Chondrocyte (in vitro differentiated cells): Measurements from ENCODE around the gene PRPF6. TPM values are rescaled to one million over a fixed set of nuclear protein-coding genes. Genes with fewer than 3 reads are reported as not detected.

ENCODE experiments used
- DNase-seq: peaks from one replicate; pipeline ENCODE4 v3.0.0; 2021; ENCODE audit warnings: mixed read lengths, low spot score
- H3K27ac Mint-ChIP-seq: one replicate; pipeline ENCODE4 v1.8.0; 2021; ENCODE audit warnings: mild to moderate bottlenecking, moderate library complexity, mixed read lengths; ENCODE audit not compliant: unreplicated experiment
- H3K27me3 Mint-ChIP-seq: 2 replicates; pipeline ENCODE4 v1.8.0; 2021; ENCODE audit warnings: low read depth, mixed read lengths
- H3K36me3 Mint-ChIP-seq: 2 replicates; pipeline ENCODE4 v1.8.0; 2021; ENCODE audit warnings: low read depth, mixed read lengths
- H3K4me1 Mint-ChIP-seq: 2 replicates; pipeline ENCODE4 v1.8.0; 2021; ENCODE audit warnings: low read depth, mild to moderate bottlenecking, mixed read lengths
- H3K4me3 Mint-ChIP-seq: one replicate; pipeline ENCODE4 v1.8.0; 2021; ENCODE audit warnings: mild to moderate bottlenecking, moderate library complexity, mixed read lengths; ENCODE audit not compliant: unreplicated experiment
- H3K9me3 Mint-ChIP-seq: 2 replicates; pipeline ENCODE4 v1.8.0; 2021; ENCODE audit warnings: low read depth, mixed read lengths
- total RNA-seq: library from RNA; stranded (reverse); gene quantifications from 3 replicates; pipeline ENCODE4 v1.2.1, GENCODE V29; 2021
- TF ChIP-seq, protein P1 (sequence below): fragments of 200-600 bp; sonication (generic); IDR thresholded peaks from 2 replicates; pipeline ENCODE4 v1.5.0; 2021; ENCODE audit warnings: antibody characterized with exemption, mild to moderate bottlenecking, moderate library complexity

The PRPF6 gene
- total RNA-seq, 1 donor from 2014 or later = 49.0 TPM

- DNase-seq = no peak
- Mint-ChIP-seq H3K36me3 (peaks cover 2% of the 10 kb centered on the region), H3K27ac (peak overlapping the region; percentile 9), H3K9me3 (no peaks in the 10 kb centered on the region), H3K4me3 (peak overlapping the region; percentile 93), H3K27me3 (no peaks in the 10 kb centered on the region), H3K4me1 (peaks cover 51% of the 10 kb centered on the region)
- TF ChIP-seq, protein P1, sequence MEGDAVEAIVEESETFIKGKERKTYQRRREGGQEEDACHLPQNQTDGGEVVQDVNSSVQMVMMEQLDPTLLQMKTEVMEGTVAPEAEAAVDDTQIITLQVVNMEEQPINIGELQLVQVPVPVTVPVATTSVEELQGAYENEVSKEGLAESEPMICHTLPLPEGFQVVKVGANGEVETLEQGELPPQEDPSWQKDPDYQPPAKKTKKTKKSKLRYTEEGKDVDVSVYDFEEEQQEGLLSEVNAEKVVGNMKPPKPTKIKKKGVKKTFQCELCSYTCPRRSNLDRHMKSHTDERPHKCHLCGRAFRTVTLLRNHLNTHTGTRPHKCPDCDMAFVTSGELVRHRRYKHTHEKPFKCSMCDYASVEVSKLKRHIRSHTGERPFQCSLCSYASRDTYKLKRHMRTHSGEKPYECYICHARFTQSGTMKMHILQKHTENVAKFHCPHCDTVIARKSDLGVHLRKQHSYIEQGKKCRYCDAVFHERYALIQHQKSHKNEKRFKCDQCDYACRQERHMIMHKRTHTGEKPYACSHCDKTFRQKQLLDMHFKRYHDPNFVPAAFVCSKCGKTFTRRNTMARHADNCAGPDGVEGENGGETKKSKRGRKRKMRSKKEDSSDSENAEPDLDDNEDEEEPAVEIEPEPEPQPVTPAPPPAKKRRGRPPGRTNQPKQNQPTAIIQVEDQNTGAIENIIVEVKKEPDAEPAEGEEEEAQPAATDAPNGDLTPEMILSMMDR = no peak
These were observed 81.3 kb downstream of the PRPF6 start for GRCh38 chr20:64062276-64062595.

DNA sequence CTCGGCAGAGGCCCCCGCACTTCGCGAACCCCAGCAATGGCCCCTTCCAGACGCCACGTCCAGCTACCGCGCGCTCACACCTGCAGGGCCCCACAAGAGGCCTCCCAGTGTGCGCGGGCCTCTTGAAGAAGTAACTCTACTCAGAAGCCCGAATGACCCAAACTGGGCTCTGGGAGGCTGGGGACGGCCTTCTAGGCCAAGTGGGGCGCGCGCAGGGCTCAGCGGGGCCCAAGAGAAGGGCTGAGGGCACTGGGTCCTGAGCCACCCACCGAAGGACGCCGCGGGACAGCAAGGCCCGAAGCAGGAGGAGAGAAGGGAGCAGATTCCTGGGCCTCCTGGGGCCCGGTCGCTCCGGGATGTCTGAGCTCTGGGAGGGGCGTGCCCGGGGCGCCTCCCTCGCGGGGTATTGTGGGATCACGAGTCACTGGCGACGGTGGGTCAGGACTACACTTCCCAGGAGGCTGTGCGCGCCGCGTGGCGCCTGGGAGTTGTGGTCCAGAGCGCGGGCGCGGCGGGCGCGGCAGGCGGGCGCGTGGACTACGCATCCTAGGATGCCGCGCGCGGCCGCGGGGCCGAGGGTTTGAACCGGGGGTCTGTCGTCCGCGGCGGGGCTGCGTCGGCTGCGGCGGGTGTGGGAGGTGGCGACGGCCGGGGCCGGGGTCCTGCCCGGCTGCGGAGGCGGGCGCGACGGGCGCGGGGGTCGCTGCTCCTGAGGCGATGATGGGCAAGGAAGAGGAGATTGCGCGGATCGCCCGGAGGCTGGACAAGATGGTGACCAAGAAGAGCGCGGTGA, 81.9 kb downstream of the PRPF6 start, which contains the start of gene TCEA2:
Gene TCEA2 (plus strand): TSS at position 603 of the 793 bp plus-strand sequence. CDS start 115 bp downstream, at position 718.
- peak within 1 kb of the TSS; percentile 93 for H3K4me3 Mint-ChIP-seq
- peaks cover 45% of the 10 kb centered on the region for H3K4me1 Mint-ChIP-seq
- no peak for DNase-seq
- TF ChIP-seq, protein P1 = no peak
- no peaks in the 10 kb centered on the region for H3K9me3 Mint-ChIP-seq
- H3K36me3 Mint-ChIP-seq = peaks cover 2% of the 10 kb centered on the region
- peak within 1 kb of the TSS; percentile 79 for H3K27ac Mint-ChIP-seq
- no peaks in the 10 kb centered on the region for H3K27me3 Mint-ChIP-seq

GRCh38 chr20:64063389-64064144, 82.6 kb downstream of the PRPF6 start:
- H3K27ac Mint-ChIP-seq = peak overlapping the region; percentile 79
- TF ChIP-seq, protein P1 = no peak
- H3K36me3 Mint-ChIP-seq = peaks cover 2% of the 10 kb centered on the region
- H3K4me3 Mint-ChIP-seq = peak overlapping the region; percentile 93
- H3K9me3 Mint-ChIP-seq = no peaks in the 10 kb centered on the region
- peaks cover 37% of the 10 kb centered on the region for H3K4me1 Mint-ChIP-seq
- DNase-seq = no peak
- H3K27me3 Mint-ChIP-seq = no peaks in the 10 kb centered on the region

- Mint-ChIP-seq H3K27me3 (no peaks in the 10 kb centered on the region), H3K4me3 (peak overlapping the region; percentile 93), H3K36me3 (peaks cover 2% of the 10 kb centered on the region), H3K27ac (peak overlapping the region; percentile 79), H3K4me1 (peaks cover 32% of the 10 kb centered on the region), H3K9me3 (no peaks in the 10 kb centered on the region)
- TF ChIP-seq, protein P1 = no peak
- no peak for DNase-seq
These were observed 83.3 kb downstream of the PRPF6 start for GRCh38 chr20:64064145-64064698.
